GM23338 (cell line): ENCODE measurements around the gene SIAH1. TPM values are rescaled to one million over a fixed set of nuclear protein-coding genes. Genes with fewer than 3 reads are reported as not detected.

Experiments
- ATAC-seq: fragments of 200-7000 bp; cut with Tn5 transposase; 3 replicates; pipeline ENCODE4 v1.9.1; 2020
- DNase-seq: peaks from one replicate; pipeline ENCODE4 v3.0.0-alpha.2; 2015; ENCODE audit warnings: low spot score
- H2AFZ ChIP-seq: fragments of 200-600 bp; sonication (generic); 2 replicates; pipeline ENCODE4 v1.8.0; 2016; ENCODE audit warnings: antibody characterized with exemption, mild to moderate bottlenecking, moderate library complexity
- H3F3A ChIP-seq: fragments of 200-600 bp; sonication (generic); replicated peaks from 2 replicates; pipeline ENCODE4 v1.8.0; 2017; ENCODE audit warnings: antibody characterized with exemption, mixed run types, low read depth
- H3K27ac ChIP-seq: fragments of 200-600 bp; sonication (generic); 2 replicates; pipeline ENCODE4 v1.6.1; 2016; ENCODE audit warnings: low read depth
- H3K27me3 ChIP-seq: fragments of 200-600 bp; sonication (generic); 2 replicates; pipeline ENCODE4 v1.8.0; 2016; ENCODE audit warnings: mild to moderate bottlenecking, mixed run types, moderate library complexity; ENCODE audit not compliant: insufficient read depth
- H3K36me3 ChIP-seq: fragments of 200-600 bp; sonication (generic); 2 replicates; pipeline ENCODE4 v1.8.0; 2016; ENCODE audit warnings: mild to moderate bottlenecking; ENCODE audit not compliant: insufficient read depth
- H3K4me1 ChIP-seq: fragments of 200-600 bp; sonication (generic); 2 replicates; pipeline ENCODE4 v1.8.0; 2016; ENCODE audit warnings: mild to moderate bottlenecking, moderate library complexity; ENCODE audit not compliant: insufficient read depth
- H3K4me2 ChIP-seq: fragments of 200-600 bp; sonication (generic); 2 replicates; pipeline ENCODE4 v1.7.1; 2017; ENCODE audit warnings: mixed run types
- H3K4me3 ChIP-seq: fragments of 200-600 bp; sonication (generic); 2 replicates; pipeline ENCODE4 v1.6.1; 2016; ENCODE audit warnings: mixed run types
- H3K79me2 ChIP-seq: fragments of 200-600 bp; sonication (generic); replicated peaks from 2 replicates; pipeline ENCODE4 v1.8.0; 2017; ENCODE audit warnings: mild to moderate bottlenecking; ENCODE audit not compliant: insufficient read depth
- H3K9me2 ChIP-seq: fragments of 200-600 bp; sonication (generic); 2 replicates; pipeline ENCODE4 v1.8.0; 2017; ENCODE audit not compliant: insufficient read depth
- H4K20me1 ChIP-seq: fragments of 200-600 bp; sonication (generic); replicated peaks from 2 replicates; pipeline ENCODE4 v1.8.0; 2017; ENCODE audit warnings: mild to moderate bottlenecking; ENCODE audit not compliant: insufficient read depth
- H3K27ac Mint-ChIP-seq: 2 replicates; pipeline ENCODE4 v1.8.0; 2020; ENCODE audit warnings: inconsistent platforms, mild to moderate bottlenecking, moderate library complexity, mixed read lengths
- H3K27me3 Mint-ChIP-seq: 3 replicates; pipeline ENCODE4 v1.8.0; 2022; ENCODE audit warnings: low read depth, mild to moderate bottlenecking, moderate library complexity, mixed read lengths, inconsistent platforms; ENCODE audit not compliant: insufficient read depth, poor library complexity
- H3K36me3 Mint-ChIP-seq: 3 replicates; pipeline ENCODE4 v1.8.0; 2021; ENCODE audit warnings: low read depth, mild to moderate bottlenecking, inconsistent platforms, moderate library complexity, mixed read lengths
- H3K4me1 Mint-ChIP-seq: 3 replicates; pipeline ENCODE4 v1.8.0; 2020; ENCODE audit warnings: mild to moderate bottlenecking, inconsistent platforms, mixed read lengths
- H3K4me3 Mint-ChIP-seq: 3 replicates; pipeline ENCODE4 v1.8.0; 2021; ENCODE audit warnings: moderate library complexity, mild to moderate bottlenecking, inconsistent platforms, mixed read lengths
- H3K9me3 Mint-ChIP-seq: 3 replicates; pipeline ENCODE4 v1.8.0; 2020; ENCODE audit warnings: moderate library complexity, mild to moderate bottlenecking, inconsistent platforms, mixed read lengths
- CREB1 ChIP-seq: fragments of 250-450 bp; sonication (Bioruptor Pico); IDR thresholded peaks from 2 replicates; pipeline ENCODE4 v1.5.0; 2020; ENCODE audit warnings: low read depth, mild to moderate bottlenecking, moderate library complexity
- CTCF ChIP-seq, 2 experiments: fragments of 200-600 bp in 1 of 2; sonication (generic) in 1 of 2; conservative IDR thresholded peaks; 2 replicates each; pipeline versions ENCODE4 v1.5.1 to v1.6.1; 2016 to 2017; ENCODE audit warnings: antibody characterized with exemption in 2 of 2, low read depth in 2 of 2, mild to moderate bottlenecking in 2 of 2, moderate library complexity in 1 of 2
- ETS1 ChIP-seq: IDR thresholded peaks from 2 replicates; pipeline ENCODE4 v1.6.1; 2016; ENCODE audit warnings: antibody characterized with exemption
- EZH2 ChIP-seq: fragments of 200-600 bp; sonication (generic); IDR thresholded peaks from one replicate; pipeline ENCODE4 v1.8.0; 2017; ENCODE audit warnings: antibody characterized with exemption, mild to moderate bottlenecking, low read depth; ENCODE audit not compliant: unreplicated experiment
- EZH2phosphoT487 ChIP-seq: fragments of 200-600 bp; sonication (generic); IDR thresholded peaks from one replicate; pipeline ENCODE4 v1.8.1; 2018; ENCODE audit warnings: antibody characterized with exemption; ENCODE audit not compliant: unreplicated experiment
- JUNB ChIP-seq: IDR thresholded peaks from one replicate; pipeline ENCODE4 v1.6.1; 2016; ENCODE audit warnings: antibody characterized with exemption; ENCODE audit not compliant: unreplicated experiment
- NANOG ChIP-seq: IDR thresholded peaks from 2 replicates; pipeline ENCODE4 v1.6.1; 2016; ENCODE audit warnings: antibody characterized with exemption, borderline replicate concordance
- POLR2AphosphoS5 ChIP-seq: IDR thresholded peaks from 2 replicates; pipeline ENCODE4 v1.6.1; 2016; ENCODE audit warnings: antibody characterized with exemption, low read depth
- REST ChIP-seq: IDR thresholded peaks from one replicate; pipeline ENCODE4 v1.6.1; 2018; ENCODE audit warnings: antibody characterized with exemption; ENCODE audit not compliant: unreplicated experiment
- STAT1 ChIP-seq: IDR thresholded peaks from one replicate; pipeline ENCODE4 v1.6.1; 2016; ENCODE audit warnings: antibody characterized with exemption; ENCODE audit not compliant: unreplicated experiment
- ZNF114 ChIP-seq: fragments of 250-450 bp; sonication (Bioruptor Pico); IDR thresholded peaks from 2 replicates; pipeline ENCODE4 v1.5.0; 2020; ENCODE audit warnings: mild to moderate bottlenecking, moderate library complexity
- ZNF331 ChIP-seq: fragments of 250-450 bp; sonication (Bioruptor Pico); IDR thresholded peaks from 2 replicates; pipeline ENCODE4 v1.5.0; 2020; ENCODE audit warnings: low read depth, mild to moderate bottlenecking, moderate library complexity
- ZNF462 ChIP-seq: fragments of 250-450 bp; sonication (Bioruptor Pico); IDR thresholded peaks from 2 replicates; pipeline ENCODE4 v1.5.0; 2020; ENCODE audit warnings: mild to moderate bottlenecking, moderate library complexity
- polyA plus RNA-seq: library from polyadenylated mRNA; unstranded; fragments of >200 nt; fragmentation: Nextera tagmentation; extraction: Ambion mirVana; gene quantifications from 2 replicates; pipeline ENCODE4 v1.2.1, GENCODE V29; 2016
- total RNA-seq: library from RNA; depleted of rRNA; stranded (reverse); fragments of >200 nt; shearing (Covaris generic); gene quantifications from 2 replicates; pipeline ENCODE4 v1.2.3, GENCODE V29; 2014

The SIAH1 gene
- total and polyA plus RNA-seq, 2 experiments from 2014 or later: 42.0 to 52.7 TPM

- H3K36me3 Mint-ChIP-seq: peaks cover 8% of the 10 kb centered on the region; the same call in 1 of the 3 replicates
- H3K27me3 ChIP-seq: no peaks in the 10 kb centered on the region
- H3K27ac ChIP-seq: no peak overlapping the region
- H4K20me1 ChIP-seq: no peaks in the 10 kb centered on the region
- no peaks in the 10 kb centered on the region for H3K9me2 ChIP-seq
- DNase-seq (no peak), ATAC-seq (no peak)
- H3K27ac Mint-ChIP-seq: no peak overlapping the region
- H3K4me3 Mint-ChIP-seq: no peak overlapping the region
- TF ChIP-seq ETS1: no peak
- TF ChIP-seq NANOG: no peak
- no peak for TF ChIP-seq ZNF331 (CRISPR knock-in tag)
- TF ChIP-seq CREB1 (CRISPR knock-in tag): no peak
- TF ChIP-seq CTCF (conservative IDR thresholded peaks at IDR 0.05; ENCODE audit: low read depth in 2 of 2): no peak
- no peak for TF ChIP-seq ZNF114
- no peak for TF ChIP-seq ZNF462 (CRISPR knock-in tag)
- TF ChIP-seq EZH2: no peak
- no peak for TF ChIP-seq POLR2AphosphoS5
- TF ChIP-seq JUNB: no peak
- TF ChIP-seq EZH2phosphoT487: no peak
- TF ChIP-seq STAT1: no peak
- TF ChIP-seq REST: no peak
- no peak overlapping the region for H3K4me3 ChIP-seq
- no peaks in the 10 kb centered on the region for H3F3A ChIP-seq
- no peaks in the 10 kb centered on the region for H3K36me3 ChIP-seq
- H2AFZ ChIP-seq: no peak overlapping the region
- H3K4me2 ChIP-seq: no peak overlapping the region
- no peaks in the 10 kb centered on the region for H3K79me2 ChIP-seq
- H3K4me1 Mint-ChIP-seq: no peaks in the 10 kb centered on the region
- H3K27me3 Mint-ChIP-seq: peaks cover 7% of the 10 kb centered on the region
- peaks cover 12% of the 10 kb centered on the region for H3K9me3 Mint-ChIP-seq
- H3K4me1 ChIP-seq: no peaks in the 10 kb centered on the region
These were observed 35.2 kb upstream of the SIAH1 start for GRCh38 chr16:48420437-48420836.
